ENCODE results near the gene CYB5B. TPM values are rescaled to one million over a fixed set of nuclear protein-coding genes. Genes with fewer than 3 reads are reported as not detected.
A peak's percentile ranks its signal among the peaks of the same experiment; 100 is the strongest.

The CYB5B gene
- total and polyA plus RNA-seq, 2 donors (not counting 1 experiment from before 2014, with no cell fraction given): 87.4 to 220 TPM

GRCh38 chr16:69477546-69477945 is 53.1 kb downstream of the CYB5B start:
- H3K27ac ChIP-seq (ENCODE audit: insufficient read depth, low read length): peak overlapping the region; percentile 73
- H3K9ac ChIP-seq (ENCODE audit: insufficient read depth, low read length): peak overlapping the region; percentile 20
- TF ChIP-seq EZH2 (IDR thresholded peaks at IDR 0.05; ENCODE audit: low read length, missing control alignments): no peak
- no peak for TF ChIP-seq CTCF (conservative IDR thresholded peaks at IDR 0.05 in 1 of 2, IDR thresholded peaks at IDR 0.05 in 1 of 2; ENCODE audit: low read depth in 1 of 2, low read length in 2 of 2)
- H3K27me3 ChIP-seq (ENCODE audit: control insufficient read depth, insufficient read depth, low read length): no peaks in the 10 kb centered on the region
- peaks cover 20% of the 10 kb centered on the region for H3K4me1 ChIP-seq (ENCODE audit: control insufficient read depth, extremely low read depth, insufficient read depth, low read length)
- peak; percentile 33 to 47 for DNase-seq (ENCODE audit: low read depth in 2 of 2)
- H3K4me3 ChIP-seq (replicated peaks in 1 of 4; ENCODE audit: control extremely low read depth in 1 of 4, insufficient read depth in 1 of 4, low read depth in 3 of 4, low read length in 4 of 4): no peak overlapping the region
- no peak overlapping the region for H2AFZ ChIP-seq (ENCODE audit: low read length)
- no peaks in the 10 kb centered on the region for H3K79me2 ChIP-seq (ENCODE audit: control insufficient read depth, insufficient read depth, low read length)
- no peaks in the 10 kb centered on the region for H4K20me1 ChIP-seq (ENCODE audit: control insufficient read depth, extremely low read depth, insufficient read depth, low read length)
- no peaks in the 10 kb centered on the region for H3K36me3 ChIP-seq (ENCODE audit: control insufficient read depth, insufficient read depth, low read length)
- peak overlapping the region; percentile 51 for H3K4me2 ChIP-seq (ENCODE audit: extremely low read depth, insufficient read depth, low read length)
- H3K9me3 ChIP-seq (ENCODE audit: control insufficient read depth, insufficient read depth, low read depth, low read length): no peaks in the 10 kb centered on the region

GRCh38 chr16:69478685-69479084 is 54.3 kb downstream of the CYB5B start:
- Histone ChIP-seq H3K36me3 (ENCODE audit: control insufficient read depth, insufficient read depth, low read length) (no peaks in the 10 kb centered on the region), H2AFZ (ENCODE audit: low read length) (no peak overlapping the region), H3K27me3 (ENCODE audit: control insufficient read depth, insufficient read depth, low read length) (no peaks in the 10 kb centered on the region), H3K4me1 (ENCODE audit: control insufficient read depth, extremely low read depth, insufficient read depth, low read length) (peaks cover 21% of the 10 kb centered on the region), H3K4me2 (ENCODE audit: extremely low read depth, insufficient read depth, low read length) (no peak overlapping the region), H4K20me1 (ENCODE audit: control insufficient read depth, extremely low read depth, insufficient read depth, low read length) (no peaks in the 10 kb centered on the region), H3K4me3 (replicated peaks in 1 of 4; ENCODE audit: control extremely low read depth in 1 of 4, insufficient read depth in 1 of 4, low read depth in 3 of 4, low read length in 4 of 4) (no peak overlapping the region), H3K9ac (ENCODE audit: insufficient read depth, low read length) (no peak overlapping the region), H3K27ac (ENCODE audit: insufficient read depth, low read length) (no peak overlapping the region), H3K9me3 (ENCODE audit: control insufficient read depth, insufficient read depth, low read depth, low read length) (no peaks in the 10 kb centered on the region), H3K79me2 (ENCODE audit: control insufficient read depth, insufficient read depth, low read length) (no peaks in the 10 kb centered on the region)
- no peak for DNase-seq (ENCODE audit: low read depth in 2 of 2)
- TF ChIP-seq CTCF (conservative IDR thresholded peaks at IDR 0.05 in 1 of 2, IDR thresholded peaks at IDR 0.05 in 1 of 2; ENCODE audit: low read depth in 1 of 2, low read length in 2 of 2): no peak

GRCh38 chr16:69479775-69480174 is 55.4 kb downstream of the CYB5B start:
- H3K79me2 ChIP-seq (ENCODE audit: control insufficient read depth, insufficient read depth, low read length): no peaks in the 10 kb centered on the region

More at GRCh38 chr16:69479775-69480174, 55.4 kb downstream of the CYB5B start:
- H3K36me3 ChIP-seq (ENCODE audit: control insufficient read depth, insufficient read depth, low read length): no peaks in the 10 kb centered on the region
- H3K4me2 ChIP-seq (ENCODE audit: extremely low read depth, insufficient read depth, low read length): no peak overlapping the region
- H4K20me1 ChIP-seq (ENCODE audit: control insufficient read depth, extremely low read depth, insufficient read depth, low read length): no peaks in the 10 kb centered on the region
- H3K27me3 ChIP-seq (ENCODE audit: control insufficient read depth, insufficient read depth, low read length): no peaks in the 10 kb centered on the region
- TF ChIP-seq EZH2 (IDR thresholded peaks at IDR 0.05; ENCODE audit: low read length, missing control alignments): no peak
- no peak for TF ChIP-seq CTCF (conservative IDR thresholded peaks at IDR 0.05 in 1 of 2, IDR thresholded peaks at IDR 0.05 in 1 of 2; ENCODE audit: low read depth in 1 of 2, low read length in 2 of 2)
- no peak overlapping the region for H2AFZ ChIP-seq (ENCODE audit: low read length)
- no peak overlapping the region for H3K27ac ChIP-seq (ENCODE audit: insufficient read depth, low read length)
- peaks cover 21% of the 10 kb centered on the region for H3K4me1 ChIP-seq (ENCODE audit: control insufficient read depth, extremely low read depth, insufficient read depth, low read length)
- DNase-seq (ENCODE audit: low read depth in 2 of 2): no peak
- H3K9me3 ChIP-seq (ENCODE audit: control insufficient read depth, insufficient read depth, low read depth, low read length): no peaks in the 10 kb centered on the region
- H3K9ac ChIP-seq (ENCODE audit: insufficient read depth, low read length): no peak overlapping the region
- no peak overlapping the region for H3K4me3 ChIP-seq (replicated peaks in 1 of 4; ENCODE audit: control extremely low read depth in 1 of 4, insufficient read depth in 1 of 4, low read depth in 3 of 4, low read length in 4 of 4)

Measured in fibroblast of lung (primary cell).